Stimulated activated CD8-positive, alpha-beta memory T cell treated with anti-CD3 and anti-CD28 coated beads, Interleukin-2, amount 100 ng/mL, for 48 hours (primary cell): Measurements from ENCODE around the gene CHKA.

Source experiments
- DNase-seq, 2 donors: peaks; one replicate each; pipeline ENCODE4 v3.0.0-alpha.2; 2020; ENCODE audit warnings: low read depth in 2 of 2

The CHKA gene

GRCh38 chr11:68013611-68014156, 107.5 kb downstream of the CHKA start:
- DNase-seq = no peak

- DNase-seq = no peak
Measured at GRCh38 chr11:68012843-68013610, 108.2 kb downstream of the CHKA start.

GRCh38 chr11:68012044-68012842, 108.9 kb downstream of the CHKA start:
- no peak for DNase-seq

GRCh38 chr11:68011051-68011943, 109.9 kb downstream of the CHKA start:
- no peak for DNase-seq

- no peak for DNase-seq
Measured at GRCh38 chr11:68010090-68011041, 110.8 kb downstream of the CHKA start, which contains the start of gene ALDH3B1. Gene ALDH3B1, plus strand, starts transcription at chr11:68010327. Its CDS starts 4,971 bp downstream, at chr11:68015298.

GRCh38 chr11:68009391-68010089, 111.6 kb downstream of the CHKA start:
- no peak for DNase-seq

- no peak for DNase-seq
Measured at GRCh38 chr11:68008381-68009337, 112.5 kb downstream of the CHKA start.

- no peak for DNase-seq
Measured at GRCh38 chr11:68007498-68008380, 113.4 kb downstream of the CHKA start.

GRCh38 chr11:68006606-68007166, 114.5 kb downstream of the CHKA start:
- no peak for DNase-seq

- no peak for DNase-seq
Measured at GRCh38 chr11:68004551-68005335, 116.4 kb downstream of the CHKA start.

- DNase-seq = peak; percentile 75 to 77
Measured at GRCh38 chr11:68003846-68004550, 117.2 kb downstream of the CHKA start, which contains the start of gene UNC93B1. Gene UNC93B1, minus strand, starts transcription at chr11:68004097. Its CDS starts 54 bp downstream, at chr11:68004043.

GRCh38 chr11:68002938-68003845, 118.0 kb downstream of the CHKA start:
- DNase-seq = peak; percentile 10 to 22
